ENCODE results near the gene VANGL2. TPM values are rescaled to one million over a fixed set of nuclear protein-coding genes. Genes with fewer than 3 reads are reported as not detected.

VANGL2 gene
- total RNA-seq, 2 experiments from 2014 or later: not detected

DNA sequence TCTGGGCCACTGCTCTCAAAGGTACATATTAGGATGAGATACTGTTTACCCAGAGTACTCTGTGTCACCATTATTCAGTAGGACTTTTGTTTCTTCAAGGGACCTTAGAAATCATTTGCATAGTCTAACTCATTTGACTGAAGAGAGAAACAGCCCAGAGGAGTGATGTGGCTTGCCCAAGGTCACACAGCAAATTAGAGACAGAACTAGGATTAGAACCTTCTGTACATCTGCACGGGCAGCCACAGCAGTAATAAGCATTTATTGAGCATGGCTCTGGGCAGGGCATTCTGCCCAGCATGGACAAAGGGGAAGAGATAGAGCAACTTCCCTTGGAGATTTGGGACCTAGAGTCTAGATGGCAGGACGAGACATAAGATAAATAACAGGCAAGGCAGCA lies 39.2 kb upstream of the VANGL2 start:
- ATAC-seq (ENCODE audit: poor library complexity): no peak
- no peaks in the 10 kb centered on the region for H3K27me3 Mint-ChIP-seq
- CTCF ChIA-PET: interaction anchor here (0.7 kb wide), 1 partner anchor 246 kb away, joined by 3 read pairs; no protein-coding TSS in a partner anchor

DNA sequence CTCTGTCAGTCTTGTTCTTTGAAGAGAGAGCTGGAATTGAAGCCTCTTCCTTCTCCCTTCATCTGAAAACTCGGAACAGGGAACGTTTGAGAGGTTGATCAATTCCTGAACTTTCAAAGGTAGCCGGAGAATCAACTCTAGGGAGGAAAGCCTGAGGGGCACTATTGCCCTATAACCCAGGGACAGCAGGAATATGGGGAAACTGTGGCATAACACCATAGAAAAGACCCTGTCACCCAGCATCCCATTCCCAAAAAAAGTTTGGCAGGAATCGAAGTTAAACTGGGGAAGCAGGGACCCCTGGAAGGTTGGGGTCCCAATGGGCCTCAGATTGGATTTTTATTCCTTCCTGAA lies 38.6 kb upstream of the VANGL2 start:
- Mint-ChIP-seq H3K27me3 (no peaks in the 10 kb centered on the region), H3K36me3 (ENCODE audit: low read depth) (peaks cover 41% of the 10 kb centered on the region), H3K4me3 (no peak overlapping the region), H3K27ac (no peak overlapping the region), H3K9me3 (no peaks in the 10 kb centered on the region), H3K4me1 (ENCODE audit: low read depth) (no peaks in the 10 kb centered on the region)
- Histone ChIP-seq H3K36me3 (ENCODE audit: insufficient read depth, low read length) (peaks cover 28% of the 10 kb centered on the region), H3K4me1 (ENCODE audit: insufficient read depth, low read length) (no peaks in the 10 kb centered on the region), H3K27me3 (ENCODE audit: control insufficient read depth in 1 of 2, insufficient read depth in 2 of 2, low read length in 2 of 2) (no peaks in the 10 kb centered on the region), H3K27ac (ENCODE audit: low read depth in 1 of 2, low read length in 2 of 2) (no peak overlapping the region), H3K4me3 (ENCODE audit: low read length) (no peak overlapping the region), H3K9me3 (ENCODE audit: control insufficient read depth in 1 of 2, insufficient read depth in 1 of 2, low read length in 2 of 2) (no peaks in the 10 kb centered on the region)
- no peak for ATAC-seq (ENCODE audit: poor library complexity)
- intact Hi-C loops (cut with DNase I, micrococcal nuclease): no loop called here
- ChIA-PET CTCF (no interaction called here), POLR2A (no interaction called here)
- TF ChIP-seq, protein P1, sequence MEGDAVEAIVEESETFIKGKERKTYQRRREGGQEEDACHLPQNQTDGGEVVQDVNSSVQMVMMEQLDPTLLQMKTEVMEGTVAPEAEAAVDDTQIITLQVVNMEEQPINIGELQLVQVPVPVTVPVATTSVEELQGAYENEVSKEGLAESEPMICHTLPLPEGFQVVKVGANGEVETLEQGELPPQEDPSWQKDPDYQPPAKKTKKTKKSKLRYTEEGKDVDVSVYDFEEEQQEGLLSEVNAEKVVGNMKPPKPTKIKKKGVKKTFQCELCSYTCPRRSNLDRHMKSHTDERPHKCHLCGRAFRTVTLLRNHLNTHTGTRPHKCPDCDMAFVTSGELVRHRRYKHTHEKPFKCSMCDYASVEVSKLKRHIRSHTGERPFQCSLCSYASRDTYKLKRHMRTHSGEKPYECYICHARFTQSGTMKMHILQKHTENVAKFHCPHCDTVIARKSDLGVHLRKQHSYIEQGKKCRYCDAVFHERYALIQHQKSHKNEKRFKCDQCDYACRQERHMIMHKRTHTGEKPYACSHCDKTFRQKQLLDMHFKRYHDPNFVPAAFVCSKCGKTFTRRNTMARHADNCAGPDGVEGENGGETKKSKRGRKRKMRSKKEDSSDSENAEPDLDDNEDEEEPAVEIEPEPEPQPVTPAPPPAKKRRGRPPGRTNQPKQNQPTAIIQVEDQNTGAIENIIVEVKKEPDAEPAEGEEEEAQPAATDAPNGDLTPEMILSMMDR (IDR thresholded peaks at IDR 0.05): no peak
- DNase-seq: no peak

More for the DNA sequence above, 39.2 kb upstream of the VANGL2 start:
- Histone ChIP-seq H3K36me3 (ENCODE audit: insufficient read depth, low read length) (peaks cover 34% of the 10 kb centered on the region), H3K27ac (ENCODE audit: low read depth in 1 of 2, low read length in 2 of 2) (no peak overlapping the region), H3K4me1 (ENCODE audit: insufficient read depth, low read length) (no peaks in the 10 kb centered on the region), H3K4me3 (ENCODE audit: low read length) (no peak overlapping the region), H3K27me3 (ENCODE audit: control insufficient read depth in 1 of 2, insufficient read depth in 2 of 2, low read length in 2 of 2) (no peaks in the 10 kb centered on the region), H3K9me3 (ENCODE audit: control insufficient read depth in 1 of 2, insufficient read depth in 1 of 2, low read length in 2 of 2) (no peaks in the 10 kb centered on the region)
- POLR2A ChIA-PET: no interaction called here
- Mint-ChIP-seq H3K4me3 (no peak overlapping the region), H3K9me3 (no peaks in the 10 kb centered on the region), H3K27ac (no peak overlapping the region), H3K4me1 (ENCODE audit: low read depth) (no peaks in the 10 kb centered on the region), H3K36me3 (ENCODE audit: low read depth) (peaks cover 47% of the 10 kb centered on the region)
- DNase-seq: no peak
- intact Hi-C loops (cut with DNase I, micrococcal nuclease): no loop called here
- TF ChIP-seq, protein P1 (IDR thresholded peaks at IDR 0.05): no peak

DNA sequence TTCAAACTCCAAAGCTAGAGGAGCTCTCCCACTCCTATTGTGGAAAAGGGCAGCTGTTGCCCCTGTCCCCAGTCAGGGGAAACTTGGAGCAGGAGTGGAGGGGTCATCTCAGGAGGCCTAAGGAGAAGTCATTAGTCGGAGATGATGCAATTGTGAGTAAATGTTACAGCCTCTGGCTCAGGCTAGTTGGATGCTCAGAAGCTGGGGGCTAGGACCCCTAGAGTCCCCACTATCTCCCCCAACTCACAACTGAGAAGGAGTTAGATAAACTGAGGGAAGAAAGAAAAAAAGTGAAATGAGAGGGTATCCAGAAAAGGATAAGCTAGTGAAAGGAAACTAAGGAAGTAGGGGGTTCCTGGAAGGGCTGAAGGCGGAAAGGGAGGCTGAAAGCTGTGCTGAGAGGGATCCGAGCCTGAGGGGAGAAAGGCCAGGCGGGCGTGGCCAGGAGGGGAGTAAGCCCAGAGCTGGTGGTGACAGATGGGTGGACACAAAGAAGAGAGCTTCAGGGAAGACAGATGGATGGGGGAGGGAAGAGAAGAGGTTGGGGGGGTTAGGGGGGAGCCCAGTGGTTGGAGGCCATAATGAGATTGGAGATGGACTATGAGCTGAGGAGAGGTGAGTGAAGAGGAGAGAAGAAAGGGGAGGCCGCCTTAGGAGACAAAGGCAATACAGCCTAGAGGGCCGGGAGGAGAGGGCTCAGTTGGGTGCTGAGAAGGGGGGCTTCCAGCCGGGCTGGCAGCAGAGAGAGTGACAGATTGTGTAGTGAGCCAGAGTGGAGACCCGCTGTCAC lies 38.0 kb upstream of the VANGL2 start:
- Histone ChIP-seq H3K27ac (ENCODE audit: low read depth in 1 of 2, low read length in 2 of 2) (no peak overlapping the region), H3K27me3 (ENCODE audit: control insufficient read depth in 1 of 2, insufficient read depth in 2 of 2, low read length in 2 of 2) (no peaks in the 10 kb centered on the region), H3K4me3 (ENCODE audit: low read length) (no peak overlapping the region), H3K36me3 (ENCODE audit: insufficient read depth, low read length) (peaks cover 23% of the 10 kb centered on the region), H3K9me3 (ENCODE audit: control insufficient read depth in 1 of 2, insufficient read depth in 1 of 2, low read length in 2 of 2) (no peaks in the 10 kb centered on the region), H3K4me1 (ENCODE audit: insufficient read depth, low read length) (no peaks in the 10 kb centered on the region)
- ChIA-PET CTCF (interaction anchor here (0.8 kb wide), 1 partner anchor 14 kb away, joined by 3 read pairs; no protein-coding TSS in a partner anchor), POLR2A (no interaction called here)
- Mint-ChIP-seq H3K4me1 (ENCODE audit: low read depth) (no peaks in the 10 kb centered on the region), H3K36me3 (ENCODE audit: low read depth) (peaks cover 35% of the 10 kb centered on the region), H3K27me3 (no peaks in the 10 kb centered on the region), H3K27ac (peak overlapping the region; percentile 30), H3K4me3 (no peak overlapping the region), H3K9me3 (no peaks in the 10 kb centered on the region)
- intact Hi-C loops (cut with DNase I, micrococcal nuclease): no loop called here
- no peak for ATAC-seq (ENCODE audit: poor library complexity)
- TF ChIP-seq, protein P1 (IDR thresholded peaks at IDR 0.05): no peak
- DNase-seq: no peak
